GM12873 (cell line): Measurements from ENCODE around the gene ST8SIA5.

Source experiments
- CTCF ChIP-seq: IDR thresholded peaks from 2 replicates; pipeline ENCODE4 v1.5.1; 2012; ENCODE audit warnings: low read depth, mild to moderate bottlenecking, moderate library complexity, low read length, control low read depth; ENCODE audit not compliant: insufficient read depth; ENCODE audit errors: missing control alignments

The ST8SIA5 gene

GRCh38 chr18:46639386-46639785, 117.5 kb downstream of the ST8SIA5 start:
- TF ChIP-seq CTCF, result no peak

- no peak for TF ChIP-seq CTCF
These were observed 120.7 kb downstream of the ST8SIA5 start for GRCh38 chr18:46636040-46636630.

GRCh38 chr18:46632401-46633071, 124.3 kb downstream of the ST8SIA5 start:
- TF ChIP-seq CTCF, result no peak

GRCh38 chr18:46630991-46631390, 125.9 kb downstream of the ST8SIA5 start:
- TF ChIP-seq CTCF, result no peak

- no peak for TF ChIP-seq CTCF
These were observed 126.7 kb downstream of the ST8SIA5 start for GRCh38 chr18:46630160-46630559.

GRCh38 chr18:46629361-46629760, 127.5 kb downstream of the ST8SIA5 start:
- TF ChIP-seq CTCF, result no peak

GRCh38 chr18:46628206-46628605, 128.6 kb downstream of the ST8SIA5 start:
- TF ChIP-seq CTCF, result no peak
